ENCODE results near the gene POU2AF3.

Gene POU2AF3

GRCh38 chr11:111326824-111327223 is 28.5 kb downstream of the POU2AF3 start:
- DNase-seq (ENCODE audit: low read depth), result no peak
- H3K4me3 ChIP-seq (ENCODE audit: low read depth, low read length), result no peak overlapping the region
- TF ChIP-seq CTCF (IDR thresholded peaks at IDR 0.05; ENCODE audit: low read depth, low read length) (no peak), MAX (IDR thresholded peaks at IDR 0.05; ENCODE audit: low read depth, low read length) (no peak), MYC (IDR thresholded peaks at IDR 0.05; ENCODE audit: low read depth, low read length) (no peak), POLR2A (IDR thresholded peaks at IDR 0.05; ENCODE audit: extremely low read depth, insufficient read length) (no peak)

DNA sequence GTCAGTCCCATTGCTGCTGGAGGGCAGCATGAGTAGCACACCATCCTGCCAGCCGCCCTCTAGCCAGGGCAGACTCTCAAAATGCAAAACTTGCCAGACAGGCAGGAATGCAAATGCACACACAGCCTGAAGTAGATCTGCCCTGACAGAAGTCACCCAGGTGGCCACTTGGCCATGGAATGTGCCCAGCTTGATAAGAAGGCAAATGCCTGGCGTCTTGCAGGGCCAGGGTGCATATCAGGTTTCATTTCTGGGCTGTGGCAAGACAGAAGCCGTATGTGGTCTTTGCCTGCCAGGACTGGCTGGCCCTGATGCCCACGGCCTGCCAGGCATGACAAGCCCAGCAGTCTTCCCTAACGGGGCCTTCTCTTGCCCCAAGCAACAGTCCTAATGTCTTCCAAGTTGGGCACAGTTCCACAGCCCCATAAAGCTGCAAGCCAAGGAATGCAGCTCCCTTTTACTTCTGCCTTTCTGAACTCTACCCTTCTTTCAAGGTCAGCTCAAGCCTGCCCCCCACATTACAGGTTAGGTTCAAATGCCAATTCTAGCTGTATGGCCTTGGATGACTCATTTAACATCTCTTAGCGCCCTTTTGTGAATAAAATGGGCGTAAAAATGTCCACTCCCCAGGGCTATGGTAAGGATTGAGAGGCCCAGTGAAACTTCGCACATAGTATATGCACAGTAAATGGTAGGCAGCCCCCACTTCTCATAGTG is 29.7 kb downstream of the POU2AF3 start:
- TF ChIP-seq MAX (IDR thresholded peaks at IDR 0.05; ENCODE audit: low read depth, low read length) (no peak), CTCF (IDR thresholded peaks at IDR 0.05; ENCODE audit: low read depth, low read length) (no peak), POLR2A (IDR thresholded peaks at IDR 0.05; ENCODE audit: extremely low read depth, insufficient read length) (no peak), MYC (IDR thresholded peaks at IDR 0.05; ENCODE audit: low read depth, low read length) (no peak)
- no peak for DNase-seq (ENCODE audit: low read depth)
- no peak overlapping the region for H3K4me3 ChIP-seq (ENCODE audit: low read depth, low read length)

GRCh38 chr11:111329306-111330204 is 31.2 kb downstream of the POU2AF3 start:
- TF ChIP-seq POLR2A (IDR thresholded peaks at IDR 0.05; ENCODE audit: extremely low read depth, insufficient read length) (no peak), MAX (IDR thresholded peaks at IDR 0.05; ENCODE audit: low read depth, low read length) (no peak), MYC (IDR thresholded peaks at IDR 0.05; ENCODE audit: low read depth, low read length) (no peak), CTCF (IDR thresholded peaks at IDR 0.05; ENCODE audit: low read depth, low read length) (no peak)
- H3K4me3 ChIP-seq (ENCODE audit: low read depth, low read length), result no peak overlapping the region
- no peak for DNase-seq (ENCODE audit: low read depth)

GRCh38 chr11:111330234-111330893 is 32.0 kb downstream of the POU2AF3 start:
- no peak for DNase-seq (ENCODE audit: low read depth)
- H3K4me3 ChIP-seq (ENCODE audit: low read depth, low read length), result no peak overlapping the region
- TF ChIP-seq MYC (IDR thresholded peaks at IDR 0.05; ENCODE audit: low read depth, low read length), result no peak

GRCh38 chr11:111331711-111332479 is 33.5 kb downstream of the POU2AF3 start:
- TF ChIP-seq MYC (IDR thresholded peaks at IDR 0.05; ENCODE audit: low read depth, low read length), result no peak
- no peak for TF ChIP-seq CTCF (IDR thresholded peaks at IDR 0.05; ENCODE audit: low read depth, low read length)
- no peak for TF ChIP-seq MAX (IDR thresholded peaks at IDR 0.05; ENCODE audit: low read depth, low read length)
- no peak for TF ChIP-seq POLR2A (IDR thresholded peaks at IDR 0.05; ENCODE audit: extremely low read depth, insufficient read length)
- DNase-seq (ENCODE audit: low read depth), result no peak
- no peak overlapping the region for H3K4me3 ChIP-seq (ENCODE audit: low read depth, low read length)

Data from NB4 (cell line).